Activated T-cell treated with anti-CD3 and anti-CD28 coated beads, Interleukin-2, amount 50 U/mL, for 24 hours (primary cell): Measurements from ENCODE around the gene RARRES1.

Source experiments
- DNase-seq: peaks from one replicate; pipeline ENCODE4 v3.0.0-alpha.2; 2020
- H3K27ac Mint-ChIP-seq: 2 replicates; pipeline ENCODE4 v1.8.0; 2020; ENCODE audit warnings: mild to moderate bottlenecking, mixed read lengths
- H3K27me3 Mint-ChIP-seq: 2 replicates; pipeline ENCODE4 v1.8.0; 2020; ENCODE audit warnings: mixed read lengths
- H3K36me3 Mint-ChIP-seq: 2 replicates; pipeline ENCODE4 v1.8.0; 2020; ENCODE audit warnings: low read depth, mixed read lengths
- H3K4me1 Mint-ChIP-seq: 2 replicates; pipeline ENCODE4 v1.8.0; 2020; ENCODE audit warnings: low read depth, mixed read lengths
- H3K4me3 Mint-ChIP-seq: 2 replicates; pipeline ENCODE4 v1.8.0; 2020; ENCODE audit warnings: mild to moderate bottlenecking, moderate library complexity, mixed read lengths
- H3K9me3 Mint-ChIP-seq: 2 replicates; pipeline ENCODE4 v1.8.0; 2020; ENCODE audit warnings: mixed read lengths

RARRES1 gene

GRCh38 chr3:158728851-158729250 is 3.4 kb downstream of the RARRES1 start:
- peaks cover 26% of the 10 kb centered on the region for H3K4me1 Mint-ChIP-seq

GRCh38 chr3:158728061-158728377 is 4.2 kb downstream of the RARRES1 start:
- H3K4me3 Mint-ChIP-seq = peak overlapping the region; percentile 31
- H3K36me3 Mint-ChIP-seq = peaks cover 7% of the 10 kb centered on the region
- no peak overlapping the region for H3K27ac Mint-ChIP-seq
- no peaks in the 10 kb centered on the region for H3K9me3 Mint-ChIP-seq
- no peak for DNase-seq
- peaks cover 11% of the 10 kb centered on the region for H3K27me3 Mint-ChIP-seq
- peaks cover 32% of the 10 kb centered on the region for H3K4me1 Mint-ChIP-seq

More at GRCh38 chr3:158728851-158729250, 3.4 kb downstream of the RARRES1 start:
- Mint-ChIP-seq H3K4me3 (no peak overlapping the region), H3K9me3 (no peaks in the 10 kb centered on the region), H3K27ac (no peak overlapping the region), H3K36me3 (peaks cover 5% of the 10 kb centered on the region), H3K27me3 (peaks cover 11% of the 10 kb centered on the region)
- no peak for DNase-seq

- DNase-seq = no peak
- H3K27ac Mint-ChIP-seq = no peak overlapping the region
- H3K36me3 Mint-ChIP-seq = peaks cover 10% of the 10 kb centered on the region
- H3K9me3 Mint-ChIP-seq = no peaks in the 10 kb centered on the region
- H3K4me3 Mint-ChIP-seq = peak overlapping the region; percentile 31
- H3K4me1 Mint-ChIP-seq = peaks cover 37% of the 10 kb centered on the region
- peaks cover 11% of the 10 kb centered on the region for H3K27me3 Mint-ChIP-seq
Measured at GRCh38 chr3:158727206-158728060, 4.8 kb downstream of the RARRES1 start.

DNA sequence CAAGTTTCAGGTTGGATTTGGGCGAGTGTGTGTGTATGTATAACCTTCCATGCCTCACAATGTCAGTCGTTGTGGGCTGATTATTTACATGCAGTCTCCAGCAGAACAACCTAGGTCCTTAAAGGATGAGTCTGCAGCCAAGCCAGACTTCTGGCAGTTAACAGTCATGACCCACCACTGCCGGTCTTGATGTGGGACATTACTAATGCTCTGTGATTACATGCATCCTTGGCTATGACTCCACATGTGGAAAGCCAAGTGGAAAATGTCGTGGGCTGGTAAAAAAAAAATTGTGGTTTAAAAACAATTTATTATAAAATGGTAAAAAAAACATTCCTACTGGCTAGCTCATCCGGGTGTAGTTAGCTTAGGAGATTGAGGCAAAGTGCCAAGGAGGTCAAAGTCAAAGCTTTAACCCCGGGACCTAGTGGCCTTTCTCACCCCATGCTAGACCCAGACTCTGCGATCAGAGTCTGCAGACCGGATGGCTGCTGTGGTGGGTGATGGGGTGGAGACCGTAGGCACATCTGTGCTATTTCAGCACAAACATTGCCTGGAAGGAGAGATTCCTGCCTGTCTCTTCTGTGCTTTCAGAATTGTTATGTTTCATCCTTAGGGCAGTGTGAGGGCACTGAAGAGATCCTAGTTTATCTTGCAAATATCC is 6.8 kb downstream of the RARRES1 start:
- no peak overlapping the region for H3K4me3 Mint-ChIP-seq
- H3K27me3 Mint-ChIP-seq = peaks cover 3% of the 10 kb centered on the region
- H3K27ac Mint-ChIP-seq = peak overlapping the region; percentile 48
- H3K9me3 Mint-ChIP-seq = no peaks in the 10 kb centered on the region
- H3K4me1 Mint-ChIP-seq = peaks cover 43% of the 10 kb centered on the region
- no peak for DNase-seq
- peaks cover 24% of the 10 kb centered on the region for H3K36me3 Mint-ChIP-seq

GRCh38 chr3:158723991-158724390 is 8.3 kb downstream of the RARRES1 start:
- no peaks in the 10 kb centered on the region for H3K9me3 Mint-ChIP-seq
- peak overlapping the region; percentile 26 for H3K27ac Mint-ChIP-seq

GRCh38 chr3:158722108-158722507 is 10.1 kb downstream of the RARRES1 start:
- Mint-ChIP-seq H3K9me3 (no peaks in the 10 kb centered on the region), H3K27me3 (no peaks in the 10 kb centered on the region), H3K36me3 (peaks cover 51% of the 10 kb centered on the region), H3K27ac (no peak overlapping the region), H3K4me1 (peaks cover 41% of the 10 kb centered on the region), H3K4me3 (no peak overlapping the region)
- DNase-seq = no peak

More at GRCh38 chr3:158723991-158724390, 8.3 kb downstream of the RARRES1 start:
- Mint-ChIP-seq H3K27me3 (no peaks in the 10 kb centered on the region), H3K4me1 (peaks cover 50% of the 10 kb centered on the region), H3K36me3 (peaks cover 35% of the 10 kb centered on the region), H3K4me3 (no peak overlapping the region)
- no peak for DNase-seq

DNA sequence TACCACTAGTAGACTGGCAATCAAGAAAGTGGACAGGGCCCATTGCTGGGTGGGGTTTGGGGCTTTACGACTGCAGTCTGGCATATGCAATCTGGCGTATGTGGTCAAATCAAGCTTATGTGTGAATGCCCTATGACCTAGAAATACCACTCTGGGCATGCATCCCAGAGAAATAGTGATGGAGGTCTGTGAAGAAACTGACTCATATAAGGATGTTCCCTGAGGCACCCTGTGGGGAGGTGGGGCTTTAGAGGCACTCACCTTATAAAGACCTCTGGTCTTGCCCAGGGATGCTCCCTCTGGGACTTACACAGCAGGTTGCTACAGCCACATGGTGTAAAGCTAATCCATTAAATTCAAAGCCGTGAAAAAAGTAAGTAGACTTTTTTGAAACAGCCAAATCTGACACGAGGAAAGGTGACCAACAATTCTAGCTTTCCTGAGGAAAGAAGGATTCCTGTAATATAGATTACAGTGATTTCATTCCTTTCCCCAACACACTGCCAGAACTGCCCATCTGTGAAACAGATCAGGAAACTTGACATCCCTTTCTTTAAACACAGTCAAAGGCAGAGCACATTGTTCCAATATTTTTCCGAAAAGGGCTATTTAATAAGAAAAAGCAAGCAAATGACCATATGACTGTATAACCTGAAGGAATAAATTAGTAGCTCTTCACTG is 13.6 kb downstream of the RARRES1 start:
- no peak for DNase-seq
- Mint-ChIP-seq H3K9me3 (no peaks in the 10 kb centered on the region), H3K27ac (no peak overlapping the region), H3K27me3 (no peaks in the 10 kb centered on the region), H3K36me3 (peaks cover 74% of the 10 kb centered on the region), H3K4me1 (peaks cover 42% of the 10 kb centered on the region), H3K4me3 (no peak overlapping the region)

DNA sequence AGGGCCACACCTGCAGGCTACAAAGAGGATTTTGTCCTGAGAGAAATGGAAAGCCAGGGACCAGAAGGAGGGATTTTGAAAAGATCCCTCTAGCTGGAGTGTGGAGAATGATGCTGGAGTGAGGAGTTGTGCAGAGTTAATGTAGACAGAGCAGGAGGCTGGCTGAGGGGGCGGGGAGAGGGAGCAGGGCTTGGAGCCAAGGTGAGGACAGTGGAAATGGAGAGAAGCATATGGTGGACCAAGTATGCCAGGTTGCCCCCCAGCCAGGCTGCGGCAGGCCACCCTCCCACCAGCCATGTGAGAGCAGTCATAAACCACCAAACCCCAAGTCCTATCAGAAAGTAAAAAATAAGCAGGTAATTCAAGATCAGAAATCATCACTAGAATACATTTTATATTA is 14.7 kb downstream of the RARRES1 start:
- H3K27me3 Mint-ChIP-seq = no peaks in the 10 kb centered on the region
- no peak overlapping the region for H3K4me3 Mint-ChIP-seq
- H3K4me1 Mint-ChIP-seq = peaks cover 43% of the 10 kb centered on the region
- no peaks in the 10 kb centered on the region for H3K9me3 Mint-ChIP-seq
- H3K27ac Mint-ChIP-seq = no peak overlapping the region
- peaks cover 80% of the 10 kb centered on the region for H3K36me3 Mint-ChIP-seq
- no peak for DNase-seq

DNA sequence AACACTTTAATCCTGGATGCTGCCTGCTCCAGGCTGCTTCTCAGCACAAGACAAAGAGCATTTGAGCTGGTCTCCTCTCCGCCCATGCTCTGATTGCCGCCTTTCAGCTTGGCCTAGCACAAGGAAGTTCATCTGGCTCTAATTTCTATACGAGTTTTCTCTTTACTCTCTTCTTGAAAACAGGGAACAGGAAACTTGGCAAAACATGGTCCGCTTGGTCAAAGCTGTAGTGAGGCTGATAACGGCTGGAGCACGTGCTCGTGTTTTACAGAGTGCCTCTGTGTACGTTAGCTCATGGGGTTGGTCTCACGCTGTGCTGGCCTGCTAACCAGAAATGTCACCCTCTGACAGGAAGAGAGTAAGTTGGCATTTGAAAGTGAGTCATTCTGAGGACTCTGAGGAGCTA is 19.2 kb downstream of the RARRES1 start:
- Mint-ChIP-seq H3K36me3 (peaks cover 92% of the 10 kb centered on the region), H3K27ac (peak overlapping the region; percentile 58), H3K9me3 (no peaks in the 10 kb centered on the region), H3K4me1 (peaks cover 30% of the 10 kb centered on the region), H3K27me3 (no peaks in the 10 kb centered on the region), H3K4me3 (no peak overlapping the region)
- DNase-seq = no peak

- H3K27me3 Mint-ChIP-seq = no peaks in the 10 kb centered on the region
- no peak for DNase-seq
Measured at GRCh38 chr3:158712443-158712842, 19.8 kb downstream of the RARRES1 start.

GRCh38 chr3:158711886-158712285 is 20.4 kb downstream of the RARRES1 start:
- DNase-seq = no peak
- no peaks in the 10 kb centered on the region for H3K9me3 Mint-ChIP-seq
- peaks cover 94% of the 10 kb centered on the region for H3K36me3 Mint-ChIP-seq
- H3K27me3 Mint-ChIP-seq = no peaks in the 10 kb centered on the region
- H3K4me3 Mint-ChIP-seq = no peak overlapping the region
- H3K4me1 Mint-ChIP-seq = peaks cover 26% of the 10 kb centered on the region
- peak overlapping the region; percentile 6 for H3K27ac Mint-ChIP-seq

More at GRCh38 chr3:158712443-158712842, 19.8 kb downstream of the RARRES1 start:
- peak overlapping the region; percentile 12 for H3K27ac Mint-ChIP-seq
- H3K4me3 Mint-ChIP-seq = no peak overlapping the region
- H3K36me3 Mint-ChIP-seq = peaks cover 94% of the 10 kb centered on the region
- no peaks in the 10 kb centered on the region for H3K9me3 Mint-ChIP-seq
- H3K4me1 Mint-ChIP-seq = peaks cover 30% of the 10 kb centered on the region

GRCh38 chr3:158710601-158711000 is 21.7 kb downstream of the RARRES1 start:
- no peaks in the 10 kb centered on the region for H3K9me3 Mint-ChIP-seq
- no peak overlapping the region for H3K4me3 Mint-ChIP-seq
- H3K27ac Mint-ChIP-seq = no peak overlapping the region
- H3K36me3 Mint-ChIP-seq = peaks cover 96% of the 10 kb centered on the region
- no peaks in the 10 kb centered on the region for H3K27me3 Mint-ChIP-seq
- no peak for DNase-seq
- peaks cover 25% of the 10 kb centered on the region for H3K4me1 Mint-ChIP-seq

DNA sequence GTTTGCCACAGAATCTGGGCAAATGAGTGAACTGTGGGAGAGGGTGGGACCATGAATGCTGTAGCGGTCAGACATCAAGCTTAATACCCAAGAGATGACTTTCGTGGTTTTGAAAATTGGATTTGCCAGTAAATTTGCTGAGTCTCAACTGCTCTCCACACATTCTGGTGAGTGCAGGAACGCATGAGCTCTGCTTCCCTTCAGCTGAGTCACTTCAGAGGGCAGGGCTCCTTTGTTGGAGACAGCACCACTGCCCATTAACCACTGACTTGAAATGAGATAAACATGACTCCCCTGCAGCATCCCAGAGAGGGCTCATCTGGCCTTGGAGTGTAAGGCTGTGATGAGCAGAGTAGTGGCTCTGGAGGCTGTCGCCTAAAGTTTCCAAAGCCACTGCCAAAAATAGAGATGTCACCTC is 22.6 kb downstream of the RARRES1 start:
- Mint-ChIP-seq H3K27me3 (no peaks in the 10 kb centered on the region), H3K4me1 (peaks cover 25% of the 10 kb centered on the region), H3K9me3 (no peaks in the 10 kb centered on the region), H3K27ac (peak overlapping the region; percentile 10), H3K4me3 (no peak overlapping the region), H3K36me3 (peaks cover 97% of the 10 kb centered on the region)
- no peak for DNase-seq

DNA sequence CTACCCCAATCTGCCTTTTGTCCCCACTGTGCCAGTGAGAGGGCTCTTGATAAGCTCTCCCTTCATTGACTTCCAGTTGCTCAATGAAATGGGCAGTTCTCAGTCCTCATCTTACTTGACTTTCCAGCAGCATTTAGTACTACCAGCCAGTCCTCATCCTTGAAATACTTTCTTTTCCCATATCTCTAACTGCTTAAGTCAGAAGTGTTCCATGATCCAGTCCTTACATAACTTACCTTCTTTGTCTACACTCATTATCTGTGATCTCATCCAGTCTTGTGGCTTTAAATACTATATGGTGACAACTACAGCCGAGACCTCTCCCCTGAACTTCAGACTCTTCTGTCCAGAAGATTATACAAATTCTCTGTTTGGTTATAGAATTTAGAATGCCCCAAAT is 28.7 kb downstream of the RARRES1 start:
- Mint-ChIP-seq H3K27me3 (no peaks in the 10 kb centered on the region), H3K9me3 (no peaks in the 10 kb centered on the region), H3K4me1 (peaks cover 7% of the 10 kb centered on the region), H3K36me3 (peaks cover 85% of the 10 kb centered on the region), H3K27ac (no peak overlapping the region), H3K4me3 (no peak overlapping the region)
- DNase-seq = no peak
